Stimulated activated memory B cell treated with anti-CD40 and anti-IgM and Interleukin-4, amounts not matched to agents 10 μg/mL and 1 μg/mL and 100 μg/mL, for 72 hours (primary cell): ENCODE data around the gene TCF3.

ENCODE experiments used
- ATAC-seq: fragments of 150-1000 bp; cut with Tn5 transposase; 2 replicates; pipeline ENCODE4 v1.10.0; 2021
- H3K27ac Mint-ChIP-seq: one replicate; pipeline ENCODE4 v1.8.0; 2022; ENCODE audit warnings: mild to moderate bottlenecking, mixed read lengths
- H3K27me3 Mint-ChIP-seq: one replicate; pipeline ENCODE4 v1.8.0; 2022; ENCODE audit warnings: mixed read lengths
- H3K36me3 Mint-ChIP-seq: one replicate; pipeline ENCODE4 v1.8.0; 2022; ENCODE audit warnings: mixed read lengths
- H3K4me1 Mint-ChIP-seq: one replicate; pipeline ENCODE4 v1.8.0; 2022; ENCODE audit warnings: mixed read lengths
- H3K4me3 Mint-ChIP-seq: one replicate; pipeline ENCODE4 v1.8.0; 2022; ENCODE audit warnings: mild to moderate bottlenecking, moderate library complexity, mixed read lengths
- H3K9me3 Mint-ChIP-seq: one replicate; pipeline ENCODE4 v1.8.0; 2022; ENCODE audit warnings: mixed read lengths

Gene TCF3

DNA sequence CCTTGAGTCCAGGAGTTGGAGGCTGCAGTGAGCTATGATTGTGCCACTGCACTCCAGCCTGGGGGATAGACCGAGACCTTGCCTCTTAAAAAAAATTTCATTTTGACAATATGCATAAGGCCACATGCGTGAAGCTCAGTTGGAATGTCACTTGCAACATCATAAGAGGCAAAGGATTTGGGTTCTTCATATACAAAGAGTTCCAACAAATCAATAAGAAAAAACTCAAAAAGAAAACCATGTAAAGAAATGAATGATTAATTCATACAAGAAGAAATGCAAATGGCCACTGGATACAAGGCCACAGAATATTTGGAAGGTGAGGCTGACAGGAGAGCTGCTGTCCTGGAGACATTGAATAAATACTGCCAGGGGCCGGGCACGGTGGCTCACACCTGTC lies 9.6 kb upstream of the TCF3 start:
- ATAC-seq: no peak
- Mint-ChIP-seq H3K4me3 (no peak overlapping the region), H3K27me3 (no peaks in the 10 kb centered on the region), H3K4me1 (peaks cover 65% of the 10 kb centered on the region), H3K27ac (no peak overlapping the region), H3K36me3 (no peaks in the 10 kb centered on the region), H3K9me3 (no peaks in the 10 kb centered on the region)

DNA sequence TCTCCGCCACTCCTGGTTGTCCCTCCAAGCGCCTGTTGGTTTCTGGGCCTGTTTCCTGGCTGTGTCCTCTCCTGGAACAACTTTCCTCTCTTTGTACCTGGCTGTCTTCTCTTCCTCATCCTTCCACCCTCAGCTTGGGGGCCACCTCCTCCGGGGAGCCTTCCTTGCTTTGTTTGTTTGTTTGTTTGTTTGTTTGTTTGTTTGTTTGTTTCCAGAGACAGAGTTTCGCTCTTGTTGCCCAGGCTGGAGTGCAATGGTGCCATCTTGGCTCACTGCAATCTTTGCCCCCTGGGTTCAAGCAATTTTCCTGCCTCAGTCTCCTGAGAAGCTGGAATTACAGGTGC lies 6.6 kb upstream of the TCF3 start:
- Mint-ChIP-seq H3K27me3 (no peaks in the 10 kb centered on the region), H3K9me3 (no peaks in the 10 kb centered on the region), H3K36me3 (no peaks in the 10 kb centered on the region), H3K4me3 (no peak overlapping the region), H3K4me1 (peaks cover 68% of the 10 kb centered on the region), H3K27ac (peak overlapping the region; percentile 90)
- no peak for ATAC-seq

DNA sequence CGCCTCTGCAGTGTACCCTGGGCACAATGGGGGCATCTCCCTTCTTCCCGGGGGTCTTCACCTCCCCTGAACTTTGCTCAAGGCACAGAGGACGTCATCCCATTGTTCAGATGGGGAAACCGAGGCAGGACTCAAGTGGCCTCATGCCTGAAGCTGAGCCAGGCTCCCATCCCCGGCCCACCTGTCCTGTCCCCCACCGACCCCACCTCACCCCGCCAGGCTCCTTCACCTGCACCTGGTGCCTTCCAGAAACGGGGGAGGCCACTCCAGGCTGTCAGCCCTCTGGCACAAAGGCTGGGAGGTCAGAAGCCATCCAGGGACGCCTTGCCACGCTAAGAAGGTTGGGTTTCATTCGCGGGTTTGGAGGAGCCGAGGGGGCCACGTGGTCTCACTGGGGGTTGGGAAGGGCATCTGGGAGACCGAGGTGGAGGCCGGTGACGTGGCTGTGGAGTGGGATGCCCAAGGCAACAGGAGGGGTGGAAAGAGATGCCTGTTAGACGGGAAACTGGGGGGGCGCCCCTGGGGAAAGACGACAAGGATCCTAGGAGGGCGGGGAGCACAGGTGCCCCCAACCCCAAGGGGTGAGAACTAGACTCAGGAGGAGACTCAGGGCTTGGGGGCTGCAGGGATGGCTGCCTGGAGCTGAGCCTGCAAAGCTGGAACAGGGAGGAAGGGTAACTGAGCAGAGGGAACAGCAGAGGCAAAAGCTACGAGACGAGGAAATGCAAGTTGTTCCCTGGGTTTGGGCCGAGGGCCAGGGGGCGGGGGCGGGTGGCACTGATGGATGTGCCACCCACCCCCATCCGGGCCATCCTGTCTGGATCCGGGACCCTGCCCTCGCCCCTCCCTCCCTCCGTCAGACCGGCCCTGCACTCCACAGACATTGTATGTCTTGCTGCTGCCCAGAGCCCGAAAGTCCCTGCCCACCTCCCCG lies 6.0 kb upstream of the TCF3 start:
- Mint-ChIP-seq H3K9me3 (no peaks in the 10 kb centered on the region), H3K36me3 (no peaks in the 10 kb centered on the region), H3K4me3 (no peak overlapping the region), H3K27ac (peak overlapping the region; percentile 90), H3K27me3 (no peaks in the 10 kb centered on the region), H3K4me1 (peaks cover 66% of the 10 kb centered on the region)
- ATAC-seq: no peak

DNA sequence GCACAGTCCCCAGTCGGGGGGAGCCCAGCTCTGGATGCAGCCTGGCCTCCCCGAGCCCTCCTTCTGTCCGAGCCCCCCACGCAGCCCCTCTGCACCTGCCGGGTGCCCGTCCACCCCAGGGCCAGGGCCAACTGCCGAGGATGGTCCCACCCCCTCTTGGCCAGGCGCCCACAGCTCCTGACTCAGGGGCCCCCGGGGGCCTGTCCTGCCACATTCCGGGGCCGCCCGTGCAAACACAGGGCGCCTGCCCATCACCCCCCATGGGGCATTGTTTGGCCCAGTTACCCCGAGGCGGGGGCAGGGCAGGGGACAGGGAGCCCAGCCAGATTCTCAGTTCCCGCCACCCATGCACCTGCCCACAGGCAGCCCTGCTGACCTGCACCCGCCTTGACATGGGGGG lies 5.3 kb upstream of the TCF3 start:
- no peak for ATAC-seq
- no peaks in the 10 kb centered on the region for H3K36me3 Mint-ChIP-seq
- no peaks in the 10 kb centered on the region for H3K9me3 Mint-ChIP-seq
- H3K4me3 Mint-ChIP-seq: no peak overlapping the region
- H3K27ac Mint-ChIP-seq: peak overlapping the region; percentile 51
- H3K4me1 Mint-ChIP-seq: peaks cover 66% of the 10 kb centered on the region
- H3K27me3 Mint-ChIP-seq: no peaks in the 10 kb centered on the region

DNA sequence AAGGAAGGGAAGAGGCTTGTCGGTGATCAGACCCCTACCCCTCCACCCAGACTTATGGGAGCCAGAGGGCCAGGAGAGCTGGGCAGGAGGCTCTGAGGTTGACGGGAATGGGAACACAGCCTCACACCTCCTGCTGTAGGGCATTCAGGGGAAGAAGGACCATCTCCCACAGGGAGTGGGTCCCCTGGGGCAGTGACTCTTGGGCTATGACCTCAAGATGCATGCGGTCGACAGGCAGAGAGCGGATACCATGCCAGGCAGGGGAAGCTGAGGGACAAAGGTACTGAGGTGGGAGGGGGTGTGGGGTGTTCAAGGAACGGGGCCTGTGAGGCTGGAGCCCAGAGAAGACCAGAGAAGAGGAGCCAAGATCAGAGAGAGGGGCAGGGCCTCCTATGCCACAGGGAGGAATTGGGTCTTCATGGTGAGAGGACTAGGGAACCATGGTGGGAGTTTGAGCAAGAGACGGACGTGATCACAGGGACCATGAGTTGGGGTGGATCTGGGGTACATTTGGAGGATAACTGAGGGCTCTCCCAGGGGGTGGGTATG lies 4.6 kb upstream of the TCF3 start:
- H3K4me3 Mint-ChIP-seq: no peak overlapping the region
- ATAC-seq: no peak
- H3K4me1 Mint-ChIP-seq: peaks cover 66% of the 10 kb centered on the region
- H3K36me3 Mint-ChIP-seq: no peaks in the 10 kb centered on the region
- H3K27ac Mint-ChIP-seq: peak overlapping the region; percentile 51
- H3K9me3 Mint-ChIP-seq: no peaks in the 10 kb centered on the region
- no peaks in the 10 kb centered on the region for H3K27me3 Mint-ChIP-seq

DNA sequence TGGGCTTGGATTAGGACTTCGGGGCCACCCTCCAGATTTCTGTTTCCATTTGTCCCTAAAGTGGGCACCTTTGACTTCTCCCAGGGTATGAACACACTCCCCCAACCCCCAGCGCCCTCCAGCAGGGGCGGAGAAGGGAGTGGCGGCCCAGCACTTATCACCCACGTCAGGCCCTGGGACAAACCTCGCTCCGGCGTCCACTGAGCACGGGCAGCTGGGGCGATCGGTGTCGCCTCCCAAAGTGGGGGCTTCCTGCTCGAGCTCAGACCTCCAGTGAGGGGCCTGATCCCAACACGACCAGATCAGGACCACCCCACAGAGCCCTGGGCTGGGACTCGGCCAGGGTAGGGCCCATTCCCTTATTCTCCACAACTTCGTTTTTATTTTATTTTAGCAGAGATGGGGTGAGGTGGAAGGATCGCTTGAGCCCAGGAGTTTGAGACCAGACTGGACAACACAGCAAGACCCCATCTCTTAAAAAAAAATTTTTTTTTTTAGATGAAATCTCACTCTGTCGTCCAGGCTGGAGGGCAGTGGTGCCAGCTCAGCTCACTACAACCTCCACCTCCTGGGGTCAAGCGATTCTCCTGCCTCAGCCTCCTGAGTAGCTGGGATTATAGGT lies 3.7 kb upstream of the TCF3 start:
- no peak for ATAC-seq
- Mint-ChIP-seq H3K27me3 (no peaks in the 10 kb centered on the region), H3K36me3 (peaks cover 2% of the 10 kb centered on the region), H3K27ac (peak overlapping the region; percentile 96), H3K9me3 (no peaks in the 10 kb centered on the region), H3K4me1 (peaks cover 66% of the 10 kb centered on the region), H3K4me3 (no peak overlapping the region)

DNA sequence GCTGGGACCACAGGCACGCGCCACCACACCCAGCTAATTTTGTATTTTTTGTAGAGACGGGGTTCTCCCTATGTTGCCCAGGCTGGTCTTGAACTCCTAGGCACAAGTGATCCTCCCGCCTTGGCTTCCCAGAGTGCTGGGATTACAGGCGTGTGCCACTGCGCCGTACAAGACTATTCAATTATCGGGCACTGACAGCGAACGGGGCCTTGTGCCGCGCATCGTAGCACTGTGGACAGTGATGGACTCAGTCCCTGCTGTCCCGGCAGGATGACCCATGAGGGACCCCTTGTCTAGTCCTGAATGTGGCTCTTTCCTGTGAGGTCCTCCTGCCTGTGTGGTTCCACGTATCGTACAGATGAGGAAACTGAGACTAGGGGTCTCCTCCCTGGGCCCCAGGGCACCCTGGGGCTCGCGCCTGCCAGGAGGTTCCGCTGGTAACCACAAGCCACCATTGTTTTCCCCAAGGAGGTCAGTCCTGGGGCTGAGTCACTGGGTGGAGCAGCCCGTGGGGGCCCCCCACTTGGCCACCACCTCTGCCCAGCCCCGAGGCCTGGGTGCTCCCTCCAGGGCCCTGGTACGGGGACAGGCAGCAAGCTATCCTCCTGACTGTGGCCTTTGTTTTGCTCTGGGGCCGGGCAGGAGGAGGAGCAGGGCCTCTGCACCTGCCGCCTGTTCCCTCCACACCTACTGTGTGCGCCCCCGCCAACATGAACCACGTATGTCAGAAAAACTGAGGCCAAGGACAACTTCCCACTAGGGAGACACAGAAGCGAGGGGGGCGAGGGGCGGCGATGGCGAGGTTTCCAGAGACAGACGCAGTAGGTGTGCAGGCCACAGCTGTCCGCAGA lies 2.9 kb upstream of the TCF3 start:
- H3K4me1 Mint-ChIP-seq: peaks cover 66% of the 10 kb centered on the region
- H3K9me3 Mint-ChIP-seq: no peaks in the 10 kb centered on the region
- H3K27ac Mint-ChIP-seq: peak overlapping the region; percentile 96
- H3K4me3 Mint-ChIP-seq: no peak overlapping the region
- H3K36me3 Mint-ChIP-seq: peaks cover 10% of the 10 kb centered on the region
- ATAC-seq: no peak
- H3K27me3 Mint-ChIP-seq: no peaks in the 10 kb centered on the region

DNA sequence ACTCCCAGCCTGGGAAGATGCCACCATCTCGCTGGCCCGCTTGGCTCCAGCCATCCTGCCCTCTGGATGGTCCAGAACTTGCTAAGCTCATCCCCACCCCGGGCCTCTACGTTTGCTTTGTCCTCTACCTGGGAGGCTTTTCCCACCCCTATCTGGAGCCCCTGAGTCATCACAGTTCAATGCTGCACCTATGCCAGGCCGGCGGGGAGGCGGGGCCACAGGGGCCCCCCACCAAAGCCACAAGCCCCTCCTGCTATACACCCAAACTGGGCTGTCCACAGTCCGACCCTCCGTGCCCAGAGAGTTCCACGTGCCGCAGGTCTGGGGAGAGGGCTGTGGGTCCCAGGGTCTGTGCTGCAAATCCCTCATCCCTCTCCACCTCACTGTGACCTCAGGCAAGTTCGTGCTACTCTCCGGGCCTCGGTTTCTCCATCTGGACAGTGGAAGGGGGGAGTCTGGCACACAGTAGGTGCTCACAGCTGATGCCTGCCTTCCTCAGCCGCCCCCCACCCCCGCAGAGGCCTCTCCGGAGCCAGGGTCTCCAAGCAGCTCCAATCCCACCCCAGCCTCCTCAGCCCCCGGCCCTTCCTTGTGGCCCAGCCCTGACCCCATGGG lies 1.9 kb upstream of the TCF3 start:
- ATAC-seq: no peak
- peak overlapping the region; percentile 68 for H3K4me3 Mint-ChIP-seq
- peaks cover 19% of the 10 kb centered on the region for H3K36me3 Mint-ChIP-seq
- no peaks in the 10 kb centered on the region for H3K27me3 Mint-ChIP-seq
- peaks cover 67% of the 10 kb centered on the region for H3K4me1 Mint-ChIP-seq
- no peaks in the 10 kb centered on the region for H3K9me3 Mint-ChIP-seq
- H3K27ac Mint-ChIP-seq: peak overlapping the region; percentile 96

DNA sequence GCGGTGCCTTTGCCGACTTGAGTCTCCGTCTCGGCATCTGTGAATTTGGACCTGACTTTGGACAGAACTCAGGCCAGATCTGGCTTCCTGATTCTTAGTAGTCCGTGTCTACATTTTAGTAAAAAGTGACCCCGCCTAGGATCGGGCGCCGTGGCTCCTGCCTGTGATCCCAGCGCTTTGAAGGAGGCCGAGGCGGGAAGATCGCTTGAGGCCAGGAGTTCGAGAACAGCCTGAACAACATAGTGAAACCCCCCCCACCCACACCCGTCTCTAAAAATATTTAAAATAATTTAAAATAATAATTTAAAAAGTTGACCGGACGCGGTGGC lies 849 bp upstream of the TCF3 start:
- Mint-ChIP-seq H3K27ac (peak overlapping the region; percentile 96), H3K4me3 (peak overlapping the region; percentile 85), H3K36me3 (peaks cover 22% of the 10 kb centered on the region), H3K4me1 (peaks cover 67% of the 10 kb centered on the region), H3K27me3 (no peaks in the 10 kb centered on the region), H3K9me3 (no peaks in the 10 kb centered on the region)
- no peak for ATAC-seq

DNA sequence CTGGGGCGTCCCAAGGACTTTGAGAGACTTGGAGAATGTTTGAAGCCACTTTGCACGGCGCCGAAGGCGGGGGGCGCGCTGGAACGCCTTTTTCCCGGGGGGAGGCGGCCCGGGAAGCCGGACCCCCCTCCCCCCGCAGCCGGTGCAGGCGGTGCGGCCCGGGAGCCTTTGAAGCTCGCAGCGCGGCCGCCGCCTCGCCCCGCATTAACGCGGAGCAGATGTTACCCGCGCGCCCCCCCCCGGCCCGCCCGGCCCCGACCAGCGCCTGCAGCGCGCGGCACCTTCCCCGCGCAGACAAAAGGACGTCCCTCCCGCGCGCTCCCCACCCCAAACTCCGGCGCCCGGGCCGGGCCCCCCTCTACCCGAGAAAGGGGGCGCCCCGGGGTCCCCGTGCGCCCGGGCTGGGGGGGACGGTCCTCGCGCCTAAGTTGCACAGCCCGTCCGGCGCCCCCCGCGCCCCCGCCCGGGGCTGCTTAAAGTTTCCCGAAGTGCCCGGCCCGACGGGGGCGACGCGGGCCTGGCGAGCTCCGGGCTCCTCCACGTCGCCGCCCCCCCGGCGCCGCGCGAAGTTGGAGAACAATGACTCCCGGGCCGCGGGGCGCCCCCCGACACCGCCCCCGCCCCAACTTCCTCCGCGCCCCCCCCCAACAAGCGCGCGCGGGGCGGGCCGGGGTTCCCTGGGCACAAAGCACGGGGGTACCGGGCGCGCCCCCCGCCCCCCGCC lies 685 bp downstream of the TCF3 start:
- Mint-ChIP-seq H3K27me3 (no peaks in the 10 kb centered on the region), H3K36me3 (peaks cover 22% of the 10 kb centered on the region)

DNA sequence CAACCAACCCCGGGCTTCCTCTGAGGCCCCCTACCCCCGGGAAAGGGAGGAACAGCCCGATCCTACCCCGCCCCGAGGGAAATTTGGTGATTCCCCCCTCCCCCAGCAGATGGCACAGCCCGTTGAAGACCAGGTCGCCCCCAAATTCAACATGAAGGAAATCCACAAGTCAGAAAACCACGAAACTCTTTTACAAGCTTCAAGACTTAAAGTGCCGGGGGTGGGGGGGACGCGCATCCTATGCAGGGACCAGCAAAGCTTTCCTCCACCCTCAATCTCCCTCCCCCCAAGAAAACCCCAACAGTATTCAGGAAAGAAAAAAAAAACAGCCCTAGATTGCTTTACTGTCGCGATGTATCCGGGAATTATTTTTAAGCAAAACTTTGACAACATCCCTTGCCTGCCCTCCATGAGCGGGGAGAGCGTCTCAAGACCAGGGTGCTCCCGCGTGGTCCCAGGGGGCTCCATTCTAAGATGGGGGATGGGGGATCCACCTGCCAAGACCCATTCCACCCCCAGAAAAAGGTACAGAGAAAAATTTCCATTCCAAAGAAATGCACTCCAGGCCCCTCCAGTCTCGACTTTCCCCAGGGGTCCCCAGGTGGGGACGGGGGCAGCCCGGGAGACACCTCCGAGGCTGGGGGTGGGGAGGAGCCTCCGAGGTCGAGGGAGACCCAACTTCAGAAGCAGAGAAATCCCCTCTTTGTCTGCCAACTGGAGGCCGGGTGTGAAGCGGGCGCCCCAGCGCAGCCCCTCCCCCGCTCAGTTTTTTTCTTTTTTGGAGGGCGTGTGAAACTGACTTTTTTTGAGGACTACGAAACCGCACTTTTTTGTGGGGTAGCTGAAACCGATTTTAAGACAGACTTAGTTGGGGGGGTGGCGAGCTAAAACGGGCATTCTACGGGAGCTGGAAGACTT lies 1.5 kb downstream of the TCF3 start:
- Mint-ChIP-seq H3K27me3 (no peaks in the 10 kb centered on the region), H3K4me1 (peaks cover 73% of the 10 kb centered on the region), H3K27ac (peak overlapping the region; percentile 87), H3K9me3 (no peaks in the 10 kb centered on the region), H3K36me3 (peaks cover 29% of the 10 kb centered on the region), H3K4me3 (peak overlapping the region; percentile 97)
- ATAC-seq: no peak

More for the DNA sequence above, 685 bp downstream of the TCF3 start:
- ATAC-seq: peak; percentile 0
- H3K9me3 Mint-ChIP-seq: no peaks in the 10 kb centered on the region
- H3K27ac Mint-ChIP-seq: peak overlapping the region; percentile 87
- H3K4me3 Mint-ChIP-seq: peak overlapping the region; percentile 97
- H3K4me1 Mint-ChIP-seq: peaks cover 70% of the 10 kb centered on the region

DNA sequence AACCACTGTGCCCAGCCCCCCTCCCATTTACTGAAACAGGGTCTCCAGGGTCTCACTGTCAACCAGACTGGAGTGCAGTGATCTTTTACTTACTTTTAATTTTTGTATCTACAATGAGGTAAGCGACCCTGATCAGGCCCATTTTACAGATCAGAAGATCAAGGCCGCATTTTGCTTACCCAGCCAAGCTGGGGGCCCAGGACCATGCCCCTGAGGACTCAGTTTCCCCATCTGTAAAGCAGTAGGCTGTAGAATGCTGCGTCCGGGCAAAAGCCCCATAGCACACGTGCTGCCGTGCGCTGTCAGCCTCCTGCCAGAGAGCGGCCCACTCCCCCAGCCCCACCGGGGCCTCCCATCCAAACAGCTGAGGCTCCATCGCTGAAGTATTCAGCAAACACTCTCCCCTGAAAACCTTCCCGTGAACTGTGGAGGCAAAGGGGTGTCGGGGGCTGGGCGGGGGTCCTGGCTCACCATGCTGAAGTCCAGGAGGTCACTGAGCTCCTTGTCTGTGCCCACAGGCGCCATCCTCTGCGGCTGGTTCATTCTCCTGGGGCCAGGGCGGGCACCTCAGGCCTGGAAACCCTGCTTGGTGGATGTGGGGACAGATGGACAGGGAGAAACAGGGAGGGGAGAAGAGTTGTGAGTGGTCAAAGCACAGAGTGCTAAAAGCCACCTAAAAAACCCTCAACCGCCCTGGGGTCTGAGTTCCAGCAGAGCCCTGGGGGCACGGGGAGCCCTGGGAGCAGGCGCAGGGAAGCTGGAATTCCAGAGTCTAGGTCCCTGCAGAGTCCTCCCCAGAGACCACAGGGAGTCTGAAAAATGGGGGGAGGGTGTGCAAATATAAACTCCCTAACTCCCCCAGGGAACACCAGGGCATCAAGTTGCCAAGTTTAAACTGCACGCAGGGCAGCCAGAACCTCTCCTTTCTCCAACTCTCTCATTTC lies 2.4 kb downstream of the TCF3 start:
- peak overlapping the region; percentile 87 for H3K27ac Mint-ChIP-seq

More for the DNA sequence above, 2.4 kb downstream of the TCF3 start:
- H3K9me3 Mint-ChIP-seq: no peaks in the 10 kb centered on the region
- peak overlapping the region; percentile 97 for H3K4me3 Mint-ChIP-seq
- H3K4me1 Mint-ChIP-seq: peaks cover 73% of the 10 kb centered on the region
- H3K27me3 Mint-ChIP-seq: no peaks in the 10 kb centered on the region
- H3K36me3 Mint-ChIP-seq: peaks cover 38% of the 10 kb centered on the region
- no peak for ATAC-seq
